Measurements from ENCODE around the gene CDK6. TPM values are rescaled to one million over a fixed set of nuclear protein-coding genes. Genes with fewer than 3 reads are reported as not detected.

The CDK6 gene
- total and polyA plus RNA-seq, 10 of the 15 experiments (the other 5 are each of a cell fraction or from before 2014, with no cell fraction given): 8.0 to 118 (median 45.8) TPM

DNA sequence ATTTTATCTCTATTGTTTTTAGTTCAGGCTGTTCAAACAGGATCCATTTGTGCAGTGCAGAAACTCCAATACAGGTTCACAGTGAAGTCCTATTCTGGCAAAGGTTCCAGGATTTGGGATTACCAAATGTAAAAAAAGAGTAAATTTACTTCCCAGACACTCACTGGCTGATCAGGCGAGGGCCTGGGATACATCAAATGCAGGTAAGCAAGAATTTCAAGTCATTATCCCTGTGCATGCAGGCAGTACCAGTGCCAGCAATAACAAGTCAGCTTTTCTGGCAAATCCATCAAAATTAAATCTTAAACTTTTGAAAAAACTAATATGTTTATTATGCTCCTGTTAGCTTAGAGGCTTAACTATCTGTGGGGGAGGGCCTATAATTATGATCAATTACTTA lies 6.3 kb downstream of the CDK6 start:
- Histone ChIP-seq H3K79me2 (ENCODE audit: control insufficient read depth, insufficient read depth, low read length) (peaks cover 98% of the 10 kb centered on the region), H2AFZ (ENCODE audit: control insufficient read depth, low read depth, low read length) (no peak overlapping the region), H3K27me3 (replicated peaks in 1 of 2; ENCODE audit: control insufficient read depth in 2 of 2, insufficient read depth in 2 of 2, low read length in 1 of 2) (no peaks in the 10 kb centered on the region), H3K36me3 (ENCODE audit: control insufficient read depth in 2 of 2, insufficient read depth in 2 of 2, low read length in 1 of 2) (no peaks in the 10 kb centered on the region; a peak in 1 of 4 replicates), H3K27ac (ENCODE audit: control insufficient read depth, insufficient read depth) (no peak overlapping the region; the same call in 1 of the 2 replicates), H3K9ac (ENCODE audit: control insufficient read depth, insufficient read depth, low read length) (no peak overlapping the region), H3K9me3 (replicated peaks; ENCODE audit: control insufficient read depth, insufficient read depth, low read length) (no peaks in the 10 kb centered on the region; the same call in 2 of the 3 replicates), H4K20me1 (ENCODE audit: control insufficient read depth, insufficient read depth) (no peaks in the 10 kb centered on the region), H3K4me2 (ENCODE audit: control insufficient read depth, insufficient read depth) (peak overlapping the region; percentile 92; the same call in 1 of the 2 replicates), H3K4me1 (ENCODE audit: control insufficient read depth, insufficient read depth, low read length) (peaks cover 5% of the 10 kb centered on the region), H3K4me3 (peak overlapping the region; percentile 85; the same call in 1 of the 2 replicates)
- ChIA-PET RAD21 (ENCODE audit: unreplicated experiment) (interaction anchor here (1.0 to 8.3 kb wide), 11 partner anchors 8 to 302 kb away, joined by 3 to 124 read pairs (median 5); partner anchors contain the start of genes PEX1 and RBM48), POLR2A (interaction anchor here (1.3 to 2.3 kb wide), 3 partner anchors 9 to 17 kb away, joined by 4 to 11 read pairs (median 5); no protein-coding TSS in a partner anchor), SMC1A (ENCODE audit: uncharacterized antibody, unreplicated experiment) (interaction anchor here (1.0 to 7.2 kb wide), 20 partner anchors 8 to 220 kb away, joined by 3 to 83 read pairs (median 8); no protein-coding TSS in a partner anchor), CTCF (interaction anchor here (1.1 to 5.8 kb wide), 10 partner anchors 9 to 1073 kb away, joined by 3 to 58 read pairs (median 4); no protein-coding TSS in a partner anchor)
- in situ Hi-C loops (cut with MboI) (loop anchor here (5.0 to 10.0 kb wide), 3 partner anchors 133 to 225 kb away; no protein-coding TSS in a partner anchor), intact Hi-C loops (cut with micrococcal nuclease; ENCODE audit: unreplicated experiment) (loop anchor here (5.0 kb wide), 2 partner anchors 48 to 123 kb away; no protein-coding TSS in a partner anchor)
- 95% methylated on average over 1 of the region's 1 CpG for WGBS (ENCODE audit: insufficient coverage, insufficient replicate concordance, low lambda C conversion rate, missing lambda C conversion rate)
- ATAC-seq (no peak), DNase-seq (ENCODE audit: low read depth, low spot score) (no peak), FAIRE-seq (no peak)
- TF ChIP-seq TCF7 (IDR thresholded peaks at IDR 0.05; ENCODE audit: borderline replicate concordance): no peak
- TF ChIP-seq, protein P1, sequence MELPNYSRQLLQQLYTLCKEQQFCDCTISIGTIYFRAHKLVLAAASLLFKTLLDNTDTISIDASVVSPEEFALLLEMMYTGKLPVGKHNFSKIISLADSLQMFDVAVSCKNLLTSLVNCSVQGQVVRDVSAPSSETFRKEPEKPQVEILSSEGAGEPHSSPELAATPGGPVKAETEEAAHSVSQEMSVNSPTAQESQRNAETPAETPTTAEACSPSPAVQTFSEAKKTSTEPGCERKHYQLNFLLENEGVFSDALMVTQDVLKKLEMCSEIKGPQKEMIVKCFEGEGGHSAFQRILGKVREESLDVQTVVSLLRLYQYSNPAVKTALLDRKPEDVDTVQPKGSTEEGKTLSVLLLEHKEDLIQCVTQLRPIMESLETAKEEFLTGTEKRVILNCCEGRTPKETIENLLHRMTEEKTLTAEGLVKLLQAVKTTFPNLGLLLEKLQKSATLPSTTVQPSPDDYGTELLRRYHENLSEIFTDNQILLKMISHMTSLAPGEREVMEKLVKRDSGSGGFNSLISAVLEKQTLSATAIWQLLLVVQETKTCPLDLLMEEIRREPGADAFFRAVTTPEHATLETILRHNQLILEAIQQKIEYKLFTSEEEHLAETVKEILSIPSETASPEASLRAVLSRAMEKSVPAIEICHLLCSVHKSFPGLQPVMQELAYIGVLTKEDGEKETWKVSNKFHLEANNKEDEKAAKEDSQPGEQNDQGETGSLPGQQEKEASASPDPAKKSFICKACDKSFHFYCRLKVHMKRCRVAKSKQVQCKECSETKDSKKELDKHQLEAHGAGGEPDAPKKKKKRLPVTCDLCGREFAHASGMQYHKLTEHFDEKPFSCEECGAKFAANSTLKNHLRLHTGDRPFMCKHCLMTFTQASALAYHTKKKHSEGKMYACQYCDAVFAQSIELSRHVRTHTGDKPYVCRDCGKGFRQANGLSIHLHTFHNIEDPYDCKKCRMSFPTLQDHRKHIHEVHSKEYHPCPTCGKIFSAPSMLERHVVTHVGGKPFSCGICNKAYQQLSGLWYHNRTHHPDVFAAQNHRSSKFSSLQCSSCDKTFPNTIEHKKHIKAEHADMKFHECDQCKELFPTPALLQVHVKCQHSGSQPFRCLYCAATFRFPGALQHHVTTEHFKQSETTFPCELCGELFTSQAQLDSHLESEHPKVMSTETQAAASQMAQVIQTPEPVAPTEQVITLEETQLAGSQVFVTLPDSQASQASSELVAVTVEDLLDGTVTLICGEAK (IDR thresholded peaks at IDR 0.05; ENCODE audit: borderline replicate concordance): no peak
- TF ChIP-seq, protein P2, sequence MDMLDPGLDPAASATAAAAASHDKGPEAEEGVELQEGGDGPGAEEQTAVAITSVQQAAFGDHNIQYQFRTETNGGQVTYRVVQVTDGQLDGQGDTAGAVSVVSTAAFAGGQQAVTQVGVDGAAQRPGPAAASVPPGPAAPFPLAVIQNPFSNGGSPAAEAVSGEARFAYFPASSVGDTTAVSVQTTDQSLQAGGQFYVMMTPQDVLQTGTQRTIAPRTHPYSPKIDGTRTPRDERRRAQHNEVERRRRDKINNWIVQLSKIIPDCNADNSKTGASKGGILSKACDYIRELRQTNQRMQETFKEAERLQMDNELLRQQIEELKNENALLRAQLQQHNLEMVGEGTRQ (IDR thresholded peaks at IDR 0.05; ENCODE audit: borderline replicate concordance, low read depth, low read length): no peak
- no peak for TF ChIP-seq PAX8 (IDR thresholded peaks at IDR 0.05)
- TF ChIP-seq, protein P3, sequence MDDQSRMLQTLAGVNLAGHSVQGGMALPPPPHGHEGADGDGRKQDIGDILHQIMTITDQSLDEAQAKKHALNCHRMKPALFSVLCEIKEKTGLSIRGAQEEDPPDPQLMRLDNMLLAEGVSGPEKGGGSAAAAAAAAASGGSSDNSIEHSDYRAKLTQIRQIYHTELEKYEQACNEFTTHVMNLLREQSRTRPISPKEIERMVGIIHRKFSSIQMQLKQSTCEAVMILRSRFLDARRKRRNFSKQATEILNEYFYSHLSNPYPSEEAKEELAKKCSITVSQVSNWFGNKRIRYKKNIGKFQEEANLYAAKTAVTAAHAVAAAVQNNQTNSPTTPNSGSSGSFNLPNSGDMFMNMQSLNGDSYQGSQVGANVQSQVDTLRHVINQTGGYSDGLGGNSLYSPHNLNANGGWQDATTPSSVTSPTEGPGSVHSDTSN (IDR thresholded peaks at IDR 0.05; ENCODE audit: insufficient replicate concordance, low read depth, low read length): no peak
- TF ChIP-seq CBX3 (IDR thresholded peaks at IDR 0.05; ENCODE audit: borderline replicate concordance, low read depth): no peak
- no peak for TF ChIP-seq GABPA (IDR thresholded peaks at IDR 0.05; ENCODE audit: low read depth)
- TF ChIP-seq CBFB (IDR thresholded peaks at IDR 0.05; ENCODE audit: low read depth): no peak
- no peak for TF ChIP-seq SMARCA5 (IDR thresholded peaks at IDR 0.05)
- no peak for TF ChIP-seq RFX5 (IDR thresholded peaks at IDR 0.05; ENCODE audit: low read depth, low read length)
- no peak for TF ChIP-seq RELA (IDR thresholded peaks at IDR 0.05; ENCODE audit: borderline replicate concordance, partially characterized antibody)
- BruUV-seq (replicated peaks): no TSS peak

Measured in GM12878 (cell line).